SW480 (cell line): ENCODE measurements around the gene NR3C1.

Experiments
- DNase-seq: peaks from one replicate; pipeline ENCODE4 v3.0.0-alpha.2; 2016; ENCODE audit warnings: low spot score

NR3C1 gene

GRCh38 chr5:143308731-143309130 lies 94.8 kb downstream of the NR3C1 start:
- no peak for DNase-seq

- DNase-seq, result no peak
Measured at GRCh38 chr5:143306040-143306439, 97.4 kb downstream of the NR3C1 start.

- DNase-seq, result no peak
Measured at GRCh38 chr5:143304836-143305475, 98.5 kb downstream of the NR3C1 start.

GRCh38 chr5:143302341-143303045 lies 101.0 kb downstream of the NR3C1 start:
- DNase-seq, result no peak

GRCh38 chr5:143297756-143298155 lies 105.7 kb downstream of the NR3C1 start:
- DNase-seq, result no peak

GRCh38 chr5:143290125-143290524 lies 113.4 kb downstream of the NR3C1 start:
- DNase-seq, result no peak

GRCh38 chr5:143284521-143284920 lies 119.0 kb downstream of the NR3C1 start:
- no peak for DNase-seq

GRCh38 chr5:143284002-143284401 lies 119.5 kb downstream of the NR3C1 start:
- no peak for DNase-seq

- DNase-seq, result no peak
Measured at GRCh38 chr5:143281226-143281625, 122.3 kb downstream of the NR3C1 start.

- DNase-seq, result no peak
Measured at GRCh38 chr5:143279698-143280097, 123.8 kb downstream of the NR3C1 start.

- no peak for DNase-seq
Measured at GRCh38 chr5:143277536-143277935, 126.0 kb downstream of the NR3C1 start.

- DNase-seq, result no peak
Measured at GRCh38 chr5:143275512-143276363, 127.7 kb downstream of the NR3C1 start.

GRCh38 chr5:143274952-143275351 lies 128.5 kb downstream of the NR3C1 start:
- no peak for DNase-seq

GRCh38 chr5:143271431-143271830 lies 132.1 kb downstream of the NR3C1 start:
- DNase-seq, result no peak

GRCh38 chr5:143268388-143268787 lies 135.1 kb downstream of the NR3C1 start:
- DNase-seq, result no peak

GRCh38 chr5:143267186-143267585 lies 136.3 kb downstream of the NR3C1 start:
- DNase-seq, result no peak

- no peak for DNase-seq
Measured at GRCh38 chr5:143265995-143266394, 137.5 kb downstream of the NR3C1 start.

- DNase-seq, result no peak
Measured at GRCh38 chr5:143263272-143263810, 140.1 kb downstream of the NR3C1 start.

- peak; percentile 42 for DNase-seq
Measured at GRCh38 chr5:143262393-143263174, 140.9 kb downstream of the NR3C1 start.

GRCh38 chr5:143261748-143262392 lies 141.6 kb downstream of the NR3C1 start:
- DNase-seq, result no peak

GRCh38 chr5:143259254-143259605 lies 144.3 kb downstream of the NR3C1 start:
- no peak for DNase-seq
